MCF 10A (cell line): ENCODE data around the gene ZNF490. TPM values are rescaled to one million over a fixed set of nuclear protein-coding genes. Genes with fewer than 3 reads are reported as not detected.

Experiments
- BruUV-seq: library from RNA; stranded (reverse); fragments of 400-500 nt; replicated peaks from 2 replicates; lab custom pipeline; 2021; lab: Mats Ljungman, UMichigan
- CTCF ChIA-PET: fragments of 300-600 bp; sonication (Branson Sonifier 250); formaldehyde crosslinking; extraction: SDS; loops from one replicate; lab custom pipeline; 2021; ENCODE audit warnings: antibody characterized with exemption, inconsistent platforms; lab: Yijun Ruan, JAX
- POLR2A ChIA-PET: fragments of 300-600, 350-650 bp; sonication (Branson Sonifier 250); formaldehyde crosslinking; extraction: SDS; loops from one replicate; lab custom pipeline; 2020; ENCODE audit warnings: antibody characterized with exemption, inconsistent platforms; lab: Yijun Ruan, JAX
- DNase-seq: peaks from one replicate; pipeline ENCODE4 v3.0.0-alpha.2; 2018; ENCODE audit not compliant: unreplicated experiment
- H3K27ac Mint-ChIP-seq: one replicate; pipeline ENCODE4 v1.8.0; 2022; ENCODE audit warnings: mild to moderate bottlenecking, low read depth, mixed read lengths; ENCODE audit not compliant: unreplicated experiment
- H3K27me3 Mint-ChIP-seq: one replicate; pipeline ENCODE4 v1.8.0; 2022; ENCODE audit warnings: mixed read lengths; ENCODE audit not compliant: insufficient read depth, unreplicated experiment
- H3K36me3 Mint-ChIP-seq: one replicate; pipeline ENCODE4 v1.8.0; 2022; ENCODE audit warnings: mild to moderate bottlenecking, moderate library complexity, mixed read lengths; ENCODE audit not compliant: insufficient read depth, unreplicated experiment
- H3K4me1 Mint-ChIP-seq: one replicate; pipeline ENCODE4 v1.8.0; 2022; ENCODE audit warnings: mixed read lengths; ENCODE audit not compliant: insufficient read depth, unreplicated experiment
- H3K4me3 Mint-ChIP-seq: one replicate; pipeline ENCODE4 v1.8.0; 2022; ENCODE audit warnings: mild to moderate bottlenecking, moderate library complexity, mixed read lengths; ENCODE audit not compliant: unreplicated experiment
- H3K9me3 Mint-ChIP-seq: one replicate; pipeline ENCODE4 v1.8.0; 2022; ENCODE audit warnings: mixed read lengths; ENCODE audit not compliant: unreplicated experiment
- CTCF ChIP-seq: fragments of 200-600 bp; IDR thresholded peaks from one replicate; pipeline ENCODE4 v1.8.0; 2022; ENCODE audit warnings: antibody characterized with exemption, mild to moderate bottlenecking; ENCODE audit not compliant: unreplicated experiment
- intact Hi-C: fragments of 100-400 bp; cut with micrococcal nuclease; formaldehyde crosslinking; loops from 2 replicates; pipeline ENCODE4 v1.14.1; 2022
- total RNA-seq: library from RNA; stranded (reverse); gene quantifications from 2 replicates; pipeline ENCODE4 v1.2.3, GENCODE V29; 2022

ZNF490 gene
- total RNA-seq, 1 experiment from 2014 or later = 8.4 TPM

- CTCF ChIA-PET = interaction anchor here (0.6 kb wide), 1 partner anchor 712 kb away, joined by 3 read pairs; no protein-coding TSS in a partner anchor
- no TSS peak for BruUV-seq
- no peak for TF ChIP-seq CTCF
Observed at GRCh38 chr19:12636631-12637030, 26.0 kb upstream of the ZNF490 start.

GRCh38 chr19:12629215-12629614, 18.6 kb upstream of the ZNF490 start:
- peaks cover 84% of the 10 kb centered on the region for H3K36me3 Mint-ChIP-seq
- no peak overlapping the region for H3K4me3 Mint-ChIP-seq
- no peak for DNase-seq
- BruUV-seq = no TSS peak
- intact Hi-C loops = no loop called here
- ChIA-PET POLR2A (no interaction called here), CTCF (interaction anchor here (0.7 kb wide), 1 partner anchor 11 kb away, joined by 3 read pairs; no protein-coding TSS in a partner anchor)
- no peak for TF ChIP-seq CTCF
- no peaks in the 10 kb centered on the region for H3K4me1 Mint-ChIP-seq
- H3K27me3 Mint-ChIP-seq = no peaks in the 10 kb centered on the region
- H3K9me3 Mint-ChIP-seq = peaks cover 11% of the 10 kb centered on the region
- H3K27ac Mint-ChIP-seq = no peak overlapping the region

More at GRCh38 chr19:12636631-12637030, 26.0 kb upstream of the ZNF490 start:
- Mint-ChIP-seq H3K27me3 (no peaks in the 10 kb centered on the region), H3K36me3 (peaks cover 21% of the 10 kb centered on the region), H3K27ac (no peak overlapping the region), H3K4me3 (no peak overlapping the region), H3K9me3 (peaks cover 8% of the 10 kb centered on the region), H3K4me1 (peaks cover 5% of the 10 kb centered on the region)
- intact Hi-C loops = no loop called here
- DNase-seq = no peak
- POLR2A ChIA-PET = interaction anchor here (0.6 kb wide), 1 partner anchor 1236 kb away, joined by 3 read pairs; no protein-coding TSS in a partner anchor

DNA sequence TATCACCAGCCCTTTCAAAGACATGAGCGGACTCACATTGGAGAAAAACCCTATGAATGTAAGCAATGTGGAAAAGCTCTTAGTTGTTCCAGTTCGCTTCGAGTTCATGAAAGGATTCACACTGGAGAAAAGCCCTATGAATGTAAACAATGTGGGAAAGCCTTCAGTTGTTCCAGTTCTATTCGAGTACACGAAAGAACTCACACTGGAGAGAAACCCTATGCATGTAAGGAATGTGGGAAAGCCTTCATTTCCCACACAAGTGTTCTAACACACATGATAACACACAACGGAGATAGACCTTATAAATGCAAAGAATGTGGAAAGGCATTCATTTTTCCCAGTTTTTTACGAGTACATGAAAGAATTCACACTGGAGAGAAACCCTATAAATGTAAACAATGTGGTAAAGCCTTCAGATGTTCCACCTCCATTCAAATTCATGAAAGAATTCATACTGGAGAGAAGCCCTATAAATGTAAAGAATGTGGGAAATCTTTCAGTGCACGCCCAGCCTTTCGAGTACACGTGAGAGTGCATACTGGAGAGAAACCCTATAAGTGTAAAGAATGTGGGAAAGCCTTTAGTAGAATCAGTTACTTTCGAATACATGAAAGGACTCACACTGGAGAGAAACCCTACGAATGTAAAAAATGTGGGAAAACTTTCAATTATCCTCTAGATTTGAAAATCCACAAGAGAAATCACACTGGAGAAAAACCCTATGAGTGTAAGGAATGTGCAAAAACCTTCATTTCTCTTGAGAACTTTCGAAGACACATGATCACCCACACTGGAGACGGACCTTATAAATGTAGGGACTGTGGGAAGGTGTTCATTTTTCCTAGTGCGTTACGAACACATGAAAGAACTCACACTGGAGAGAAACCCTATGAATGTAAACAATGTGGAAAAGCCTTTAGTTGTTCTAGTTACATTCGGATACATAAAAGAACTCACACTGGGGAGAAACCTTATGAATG, 17.7 kb upstream of the ZNF490 start:
- TSS peak; percentile 26 for BruUV-seq
- intact Hi-C loops = no loop called here
- Mint-ChIP-seq H3K4me1 (no peaks in the 10 kb centered on the region), H3K27me3 (no peaks in the 10 kb centered on the region), H3K27ac (no peak overlapping the region), H3K4me3 (no peak overlapping the region), H3K9me3 (peaks cover 11% of the 10 kb centered on the region), H3K36me3 (peaks cover 87% of the 10 kb centered on the region)
- no peak for TF ChIP-seq CTCF
- DNase-seq = peak; percentile 17
- ChIA-PET CTCF (no interaction called here), POLR2A (interaction anchor here (1.2 kb wide), 1 partner anchor 18 kb away, joined by 4 read pairs; the partner anchor contains the start of genes ZNF490 and ZNF791)

GRCh38 chr19:12626958-12627357, 16.3 kb upstream of the ZNF490 start:
- no peak for TF ChIP-seq CTCF
- intact Hi-C loops = no loop called here
- H3K27me3 Mint-ChIP-seq = no peaks in the 10 kb centered on the region
- no peak overlapping the region for H3K4me3 Mint-ChIP-seq
- H3K36me3 Mint-ChIP-seq = peaks cover 98% of the 10 kb centered on the region
- H3K27ac Mint-ChIP-seq = no peak overlapping the region
- BruUV-seq = no TSS peak
- ChIA-PET POLR2A (interaction anchor here (1.9 kb wide), 1 partner anchor 16 kb away, joined by 4 read pairs; the partner anchor contains the start of genes ZNF490 and ZNF791), CTCF (interaction anchor here (0.6 kb wide), 2 partner anchors 36 to 515 kb away, joined by 3 to 4 read pairs; no protein-coding TSS in a partner anchor)
- H3K4me1 Mint-ChIP-seq = no peaks in the 10 kb centered on the region
- peaks cover 11% of the 10 kb centered on the region for H3K9me3 Mint-ChIP-seq
- no peak for DNase-seq
